ENCODE results near the gene RBM5. TPM values are rescaled to one million over a fixed set of nuclear protein-coding genes. Genes with fewer than 3 reads are reported as not detected.

RBM5 gene
- polyA plus RNA-seq, 3 donors: 9.7 to 332 (median 18.5) TPM

GRCh38 chr3:50135964-50136363 lies 47.2 kb downstream of the RBM5 start:
- intact Hi-C loops (cut with micrococcal nuclease): no loop called here
- H4K20me1 ChIP-seq (ENCODE audit: insufficient read depth, low read length): no peaks in the 10 kb centered on the region
- no peaks in the 10 kb centered on the region for H3K36me3 Mint-ChIP-seq

GRCh38 chr3:50136714-50137405 lies 48.1 kb downstream of the RBM5 start:
- Mint-ChIP-seq H3K4me1 (peaks cover 12% of the 10 kb centered on the region), H3K4me3 (no peak overlapping the region), H3K27ac (peak overlapping the region in 1 of 7 donors; percentile 57), H3K9me3 (peaks cover 0 to 2% (median 0%) of the 10 kb centered on the region in 7 donors), H3K36me3 (no peaks in the 10 kb centered on the region), H3K27me3 (ENCODE audit: low read depth in 3 of 3) (peaks cover 12 to 22% (median 12%) of the 10 kb centered on the region in 3 donors)
- intact Hi-C loops (cut with micrococcal nuclease): no loop called here
- DNase-seq: no peak
- WGBS (ENCODE audit: insufficient coverage): 79% methylated on average over 3 of the region's 6 CpGs
- H3K79me2 ChIP-seq (ENCODE audit: insufficient read depth, low read length): no peaks in the 10 kb centered on the region
- H4K20me1 ChIP-seq (ENCODE audit: insufficient read depth, low read length): no peaks in the 10 kb centered on the region
- H3K4me1 ChIP-seq (ENCODE audit: control insufficient read depth in 1 of 2, insufficient read depth in 2 of 2, low read length in 2 of 2): peaks cover 12 to 14% of the 10 kb centered on the region in 2 donors
- H3K4me2 ChIP-seq (replicated peaks; ENCODE audit: extremely low read depth, low read length, poor library complexity, severe bottlenecking): no peak overlapping the region
- no peaks in the 10 kb centered on the region for H3K9me3 ChIP-seq (replicated peaks in 1 of 2; ENCODE audit: control insufficient read depth in 1 of 2, insufficient read depth in 1 of 2, low read length in 2 of 2)
- H3K9ac ChIP-seq (ENCODE audit: insufficient read depth, low read length, poor library complexity, severe bottlenecking): no peak overlapping the region
- TF ChIP-seq, protein P1, sequence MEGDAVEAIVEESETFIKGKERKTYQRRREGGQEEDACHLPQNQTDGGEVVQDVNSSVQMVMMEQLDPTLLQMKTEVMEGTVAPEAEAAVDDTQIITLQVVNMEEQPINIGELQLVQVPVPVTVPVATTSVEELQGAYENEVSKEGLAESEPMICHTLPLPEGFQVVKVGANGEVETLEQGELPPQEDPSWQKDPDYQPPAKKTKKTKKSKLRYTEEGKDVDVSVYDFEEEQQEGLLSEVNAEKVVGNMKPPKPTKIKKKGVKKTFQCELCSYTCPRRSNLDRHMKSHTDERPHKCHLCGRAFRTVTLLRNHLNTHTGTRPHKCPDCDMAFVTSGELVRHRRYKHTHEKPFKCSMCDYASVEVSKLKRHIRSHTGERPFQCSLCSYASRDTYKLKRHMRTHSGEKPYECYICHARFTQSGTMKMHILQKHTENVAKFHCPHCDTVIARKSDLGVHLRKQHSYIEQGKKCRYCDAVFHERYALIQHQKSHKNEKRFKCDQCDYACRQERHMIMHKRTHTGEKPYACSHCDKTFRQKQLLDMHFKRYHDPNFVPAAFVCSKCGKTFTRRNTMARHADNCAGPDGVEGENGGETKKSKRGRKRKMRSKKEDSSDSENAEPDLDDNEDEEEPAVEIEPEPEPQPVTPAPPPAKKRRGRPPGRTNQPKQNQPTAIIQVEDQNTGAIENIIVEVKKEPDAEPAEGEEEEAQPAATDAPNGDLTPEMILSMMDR (IDR thresholded peaks at IDR 0.05): no peak
- no peak overlapping the region for H3K27ac ChIP-seq (ENCODE audit: low read depth in 1 of 2, low read length in 2 of 2)
- H2AFZ ChIP-seq (ENCODE audit: insufficient read depth, low read depth, low read length, poor library complexity, severe bottlenecking): no peak overlapping the region
- no peaks in the 10 kb centered on the region for H3K27me3 ChIP-seq (ENCODE audit: control insufficient read depth in 2 of 2, insufficient read depth in 2 of 2, low read length in 2 of 2)
- no peak overlapping the region for H3K4me3 ChIP-seq (replicated peaks in 1 of 3; ENCODE audit: low read depth in 2 of 3, low read length in 3 of 3)
- H3K36me3 ChIP-seq (replicated peaks in 1 of 2; ENCODE audit: control insufficient read depth in 1 of 2, insufficient read depth in 2 of 2, low read length in 2 of 2): no peaks in the 10 kb centered on the region

More at GRCh38 chr3:50135964-50136363, 47.2 kb downstream of the RBM5 start:
- H3K4me1 ChIP-seq (ENCODE audit: control insufficient read depth in 1 of 2, insufficient read depth in 2 of 2, low read length in 2 of 2): peaks cover 12 to 14% of the 10 kb centered on the region in 2 donors
- no peak overlapping the region for H2AFZ ChIP-seq (ENCODE audit: insufficient read depth, low read depth, low read length, poor library complexity, severe bottlenecking)
- H3K4me3 ChIP-seq (replicated peaks in 1 of 3; ENCODE audit: low read depth in 2 of 3, low read length in 3 of 3): no peak overlapping the region
- H3K9ac ChIP-seq (ENCODE audit: insufficient read depth, low read length, poor library complexity, severe bottlenecking): no peak overlapping the region
- H3K9me3 Mint-ChIP-seq: peaks cover 0 to 2% (median 0%) of the 10 kb centered on the region in 7 donors
- no peaks in the 10 kb centered on the region for H3K36me3 ChIP-seq (replicated peaks in 1 of 2; ENCODE audit: control insufficient read depth in 1 of 2, insufficient read depth in 2 of 2, low read length in 2 of 2)
- no peak for DNase-seq
- peaks cover 12% of the 10 kb centered on the region for H3K4me1 Mint-ChIP-seq
- 96% methylated on average over 4 of the region's 5 CpGs for WGBS (ENCODE audit: insufficient coverage)
- H3K27me3 Mint-ChIP-seq (ENCODE audit: low read depth in 3 of 3): peaks cover 12 to 20% (median 12%) of the 10 kb centered on the region in 3 donors
- no peaks in the 10 kb centered on the region for H3K79me2 ChIP-seq (ENCODE audit: insufficient read depth, low read length)
- no peaks in the 10 kb centered on the region for H3K9me3 ChIP-seq (replicated peaks in 1 of 2; ENCODE audit: control insufficient read depth in 1 of 2, insufficient read depth in 1 of 2, low read length in 2 of 2)
- no peak overlapping the region for H3K27ac ChIP-seq (ENCODE audit: low read depth in 1 of 2, low read length in 2 of 2)
- no peaks in the 10 kb centered on the region for H3K27me3 ChIP-seq (ENCODE audit: control insufficient read depth in 2 of 2, insufficient read depth in 2 of 2, low read length in 2 of 2)
- TF ChIP-seq, protein P1 (IDR thresholded peaks at IDR 0.05): no peak
- no peak overlapping the region for H3K27ac Mint-ChIP-seq
- no peak overlapping the region for H3K4me2 ChIP-seq (replicated peaks; ENCODE audit: extremely low read depth, low read length, poor library complexity, severe bottlenecking)
- no peak overlapping the region for H3K4me3 Mint-ChIP-seq
